ENCODE data around the gene CD177. TPM values are rescaled to one million over a fixed set of nuclear protein-coding genes. Genes with fewer than 3 reads are reported as not detected.

The CD177 gene
- 52.2 TPM for polyA plus RNA-seq (2012; ENCODE audit: insufficient read length, low read depth)

GRCh38 chr19:43353606-43354304 is at the start of gene CD177:
Gene CD177, plus strand, starts transcription at chr19:43353686. Its CDS starts 29 bp downstream, at chr19:43353715.
- no peak for TF ChIP-seq POLR2AphosphoS5 (IDR thresholded peaks at IDR 0.05; ENCODE audit: low read depth, low read length)
- no peak for TF ChIP-seq FOXP2 (optimal IDR thresholded peaks at IDR 0.05; ENCODE audit: borderline replicate concordance, extremely low read depth, extremely low read length, insufficient read depth)
- no peak for TF ChIP-seq SIN3A (IDR thresholded peaks at IDR 0.05; ENCODE audit: borderline replicate concordance, insufficient read depth, low read length)
- TF ChIP-seq TAF1 (IDR thresholded peaks at IDR 0.05; ENCODE audit: borderline replicate concordance, insufficient read depth, low read length) = no peak
- no peak for TF ChIP-seq REST (IDR thresholded peaks at IDR 0.05; ENCODE audit: insufficient read depth in 1 of 2, low read depth in 2 of 2, low read length in 2 of 2)

DNA sequence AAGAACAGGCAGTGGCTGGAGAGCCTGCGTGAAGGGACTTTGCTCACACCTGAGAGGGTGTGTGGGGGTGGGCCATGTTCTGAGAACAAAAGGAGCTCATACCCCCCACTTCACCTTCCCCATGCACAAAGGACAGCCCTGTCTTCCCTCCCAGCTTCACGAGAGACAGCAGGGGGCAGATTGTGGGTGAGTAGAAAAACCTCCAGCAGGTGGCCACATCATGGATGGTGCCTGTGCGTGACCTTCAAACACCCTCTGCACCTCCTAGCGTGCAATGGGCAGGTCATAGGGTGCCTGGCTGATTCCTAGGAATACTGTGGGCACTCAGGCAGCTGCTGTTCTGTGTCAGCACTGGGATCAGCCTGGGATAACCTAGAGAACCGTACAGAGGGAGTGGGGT is 47.8 kb upstream of the CD177 start:
- TF ChIP-seq TAF1 (IDR thresholded peaks at IDR 0.05; ENCODE audit: borderline replicate concordance, insufficient read depth, low read length) (no peak), REST (IDR thresholded peaks at IDR 0.05; ENCODE audit: insufficient read depth in 1 of 2, low read depth in 2 of 2, low read length in 2 of 2) (no peak), SIN3A (IDR thresholded peaks at IDR 0.05; ENCODE audit: borderline replicate concordance, insufficient read depth, low read length) (no peak), POLR2AphosphoS5 (IDR thresholded peaks at IDR 0.05; ENCODE audit: low read depth, low read length) (no peak), FOXP2 (optimal IDR thresholded peaks at IDR 0.05; ENCODE audit: borderline replicate concordance, extremely low read depth, extremely low read length, insufficient read depth) (no peak)

DNA sequence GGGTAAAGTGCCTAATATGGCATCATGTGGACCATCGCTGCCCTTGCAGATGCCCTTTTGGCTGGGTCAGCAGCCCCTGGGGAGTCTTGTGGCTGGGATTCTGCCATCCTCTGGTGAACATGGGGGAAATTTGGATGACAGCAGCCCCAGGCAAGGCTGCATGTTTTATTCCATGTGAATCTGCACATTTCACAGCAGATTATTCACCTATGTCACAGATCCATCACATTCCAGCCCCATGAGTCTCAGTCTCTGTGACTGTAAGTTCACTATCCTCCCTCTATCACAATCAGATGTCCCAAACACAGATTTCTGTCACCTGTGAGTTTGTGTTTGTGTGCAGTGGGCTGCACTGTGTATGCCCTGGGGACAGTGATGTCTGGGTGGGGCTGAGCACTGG is 47.4 kb upstream of the CD177 start:
- TF ChIP-seq REST (IDR thresholded peaks at IDR 0.05; ENCODE audit: insufficient read depth in 1 of 2, low read depth in 2 of 2, low read length in 2 of 2) = no peak
- TF ChIP-seq FOXP2 (optimal IDR thresholded peaks at IDR 0.05; ENCODE audit: borderline replicate concordance, extremely low read depth, extremely low read length, insufficient read depth) = no peak
- no peak for TF ChIP-seq TAF1 (IDR thresholded peaks at IDR 0.05; ENCODE audit: borderline replicate concordance, insufficient read depth, low read length)
- TF ChIP-seq POLR2AphosphoS5 (IDR thresholded peaks at IDR 0.05; ENCODE audit: low read depth, low read length) = no peak
- no peak for TF ChIP-seq SIN3A (IDR thresholded peaks at IDR 0.05; ENCODE audit: borderline replicate concordance, insufficient read depth, low read length)

GRCh38 chr19:43308244-43308815 is 45.2 kb upstream of the CD177 start:
- TF ChIP-seq FOXP2 (optimal IDR thresholded peaks at IDR 0.05; ENCODE audit: borderline replicate concordance, extremely low read depth, extremely low read length, insufficient read depth) = no peak

GRCh38 chr19:43309466-43309865 is 44.0 kb upstream of the CD177 start:
- TF ChIP-seq TAF1 (IDR thresholded peaks at IDR 0.05; ENCODE audit: borderline replicate concordance, insufficient read depth, low read length) (no peak), SIN3A (IDR thresholded peaks at IDR 0.05; ENCODE audit: borderline replicate concordance, insufficient read depth, low read length) (no peak), REST (IDR thresholded peaks at IDR 0.05; ENCODE audit: insufficient read depth in 1 of 2, low read depth in 2 of 2, low read length in 2 of 2) (no peak), POLR2AphosphoS5 (IDR thresholded peaks at IDR 0.05; ENCODE audit: low read depth, low read length) (no peak), FOXP2 (optimal IDR thresholded peaks at IDR 0.05; ENCODE audit: borderline replicate concordance, extremely low read depth, extremely low read length, insufficient read depth) (no peak)
